CD4-positive, alpha-beta T cell (primary cell): Measurements from ENCODE around the gene PNKP. TPM values are rescaled to one million over a fixed set of nuclear protein-coding genes. Genes with fewer than 3 reads are reported as not detected.

Experiments used
- ATAC-seq: fragments of 200-7000 bp; cut with Tn5 transposase; one replicate; pipeline ENCODE4 v1.10.0; 2022; ENCODE audit warnings: mild to moderate bottlenecking; ENCODE audit not compliant: poor library complexity
- CTCF ChIA-PET: fragments of 350-600 bp; sonication (Branson Sonifier 250); formaldehyde crosslinking; loops from one replicate; lab custom pipeline; 2021; ENCODE audit warnings: antibody characterized with exemption, inconsistent platforms; lab: Charles Lee
- POLR2A ChIA-PET: fragments of 350-600 bp; sonication (Branson Sonifier 250); formaldehyde crosslinking; loops from one replicate; lab custom pipeline; 2021; ENCODE audit warnings: antibody characterized with exemption, inconsistent platforms; lab: Charles Lee
- DNase-seq, 14 experiments: peaks; one replicate each; pipeline ENCODE4 v3.0.0-alpha.2; 2013 to 2020; ENCODE audit warnings: mixed read lengths in 2 of 14
- H3K27ac ChIP-seq, 2 donors: one replicate each; pipeline versions ENCODE4 v1.5.1 to v1.7.0; 2013; ENCODE audit warnings: low read length in 2 of 2, low read depth in 1 of 2, mild to moderate bottlenecking in 1 of 2
- H3K27me3 ChIP-seq, 2 experiments: 1 replicate in 1 of 2; 2 replicates in 1 of 2; pipeline versions ENCODE4 v1.6.1 to v1.7.0; 2013; ENCODE audit warnings: low read length in 2 of 2, control low read depth in 1 of 2, mild to moderate bottlenecking in 1 of 2, moderate library complexity in 1 of 2; ENCODE audit not compliant: insufficient read depth in 2 of 2, control insufficient read depth in 1 of 2
- H3K36me3 ChIP-seq: one replicate; pipeline ENCODE4 v1.6.1; 2013; ENCODE audit warnings: low read length, control low read depth; ENCODE audit not compliant: insufficient read depth
- H3K4me1 ChIP-seq: one replicate; pipeline ENCODE4 v1.6.1; 2013; ENCODE audit warnings: low read length, control low read depth; ENCODE audit not compliant: insufficient read depth
- H3K4me3 ChIP-seq: one replicate; pipeline ENCODE4 v1.5.1; 2013; ENCODE audit warnings: mild to moderate bottlenecking, low read length, moderate library complexity
- H3K9me3 ChIP-seq, 2 experiments: 1 replicate in 1 of 2; 2 replicates in 1 of 2; pipeline versions ENCODE4 v1.6.1 to v1.7.0; 2013; ENCODE audit warnings: low read length in 2 of 2, mild to moderate bottlenecking in 2 of 2, control low read depth in 1 of 2, moderate library complexity in 1 of 2; ENCODE audit not compliant: control insufficient read depth in 1 of 2, insufficient read depth in 1 of 2
- H3K27ac Mint-ChIP-seq: one replicate; pipeline ENCODE4 v1.8.0; 2020; ENCODE audit warnings: mixed read lengths
- H3K27me3 Mint-ChIP-seq: one replicate; pipeline ENCODE4 v1.8.0; 2021; ENCODE audit warnings: mixed read lengths
- H3K36me3 Mint-ChIP-seq: one replicate; pipeline ENCODE4 v1.8.0; 2021; ENCODE audit warnings: low read depth, mixed read lengths
- H3K4me1 Mint-ChIP-seq: one replicate; pipeline ENCODE4 v1.8.0; 2021; ENCODE audit warnings: low read depth, mixed read lengths
- H3K4me3 Mint-ChIP-seq: one replicate; pipeline ENCODE4 v1.8.0; 2020; ENCODE audit warnings: mild to moderate bottlenecking, mixed read lengths
- H3K9me3 Mint-ChIP-seq: one replicate; pipeline ENCODE4 v1.8.0; 2020; ENCODE audit warnings: mixed read lengths
- CTCF ChIP-seq: fragments of 200-600 bp; IDR thresholded peaks from one replicate; pipeline ENCODE4 v1.8.0; 2022; ENCODE audit warnings: antibody characterized with exemption, mild to moderate bottlenecking
- intact Hi-C, 2 experiments: fragments of 100-400 bp; cut with DNase I in 1 of 2; cut with micrococcal nuclease in 1 of 2; formaldehyde crosslinking; loops; one replicate each; pipeline versions ENCODE4 v1.15.1 to v1.9.0; 2023 to 2025; cut with DNase I, micrococcal nuclease
- total RNA-seq, 174 experiments: library from RNA in 2 of 174; stranded (reverse) in 2 of 174; gene quantifications; one replicate each; pipeline ENCODE4 v1.2.3 and lab custom pipeline; 2021 to 2026

The PNKP gene
- total RNA-seq, 2 experiments from 2014 or later = 96.1 to 98.1 TPM

DNA sequence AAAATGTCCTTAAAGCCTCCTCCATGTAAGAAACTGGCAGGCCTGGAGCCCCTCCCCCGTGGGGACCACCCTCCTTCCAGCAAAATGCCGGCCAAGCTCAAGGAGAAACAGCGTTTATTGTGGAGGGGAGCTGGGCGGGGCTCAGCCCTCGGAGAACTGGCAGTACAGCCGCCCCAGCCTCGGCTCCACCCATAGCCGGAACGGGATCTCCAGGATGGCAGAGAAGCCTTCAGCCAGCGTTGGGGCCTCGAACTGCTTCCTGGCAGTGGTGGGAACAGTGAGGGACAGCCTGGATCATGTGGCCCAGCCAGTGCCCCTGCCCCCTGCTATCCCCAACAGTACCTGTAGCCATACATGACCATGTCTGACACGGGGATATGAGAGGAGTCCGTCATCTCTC is 6.3 kb downstream of the PNKP start:
- CTCF ChIA-PET = no interaction called here

DNA sequence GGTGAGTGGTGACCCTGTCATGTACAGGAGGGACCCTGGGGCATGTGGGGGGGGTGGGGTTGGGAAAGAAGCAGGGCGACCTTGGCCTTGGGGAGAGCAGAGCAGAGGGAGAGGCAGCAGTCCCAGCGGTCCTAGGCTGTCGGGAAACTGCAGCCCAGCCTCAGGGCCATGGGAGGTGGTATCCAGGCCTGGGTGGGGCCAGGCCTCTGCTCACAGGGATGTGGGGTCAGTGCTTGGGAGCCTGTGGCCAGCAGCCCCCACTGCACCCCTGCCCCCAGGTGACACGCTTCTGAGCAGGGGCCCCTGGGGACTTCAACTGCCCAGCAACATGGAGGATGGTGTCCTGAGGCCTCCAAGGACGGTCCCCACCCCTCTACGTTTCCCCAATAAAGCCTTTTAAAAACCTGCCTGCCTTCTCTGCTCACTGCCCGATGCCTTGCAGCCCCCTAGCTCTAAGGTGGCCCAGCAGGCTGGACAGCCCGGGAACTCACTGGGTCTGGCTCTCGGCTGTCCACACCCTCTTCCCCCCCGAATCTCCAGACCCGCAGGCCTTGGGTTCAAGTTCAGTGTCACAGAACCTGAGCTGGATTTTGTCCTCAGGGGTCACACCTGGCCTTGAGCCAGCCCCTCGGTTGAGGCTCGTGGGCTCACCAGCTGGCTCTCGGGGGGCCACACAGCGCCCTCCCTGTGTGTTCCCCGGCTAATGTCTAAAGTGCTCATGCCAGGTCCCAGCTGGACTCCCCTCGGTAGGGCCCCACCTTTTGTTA is 6.9 kb downstream of the PNKP start:
- intact Hi-C loops = no loop called here
- TF ChIP-seq CTCF = no peak
- DNase-seq (no peak), ATAC-seq (no peak)
- peaks cover 4% of the 10 kb centered on the region for H3K4me1 Mint-ChIP-seq
- H3K27me3 Mint-ChIP-seq = no peaks in the 10 kb centered on the region
- no peak overlapping the region for H3K4me3 ChIP-seq
- H3K9me3 Mint-ChIP-seq = no peaks in the 10 kb centered on the region
- H3K4me1 ChIP-seq = peaks cover 11% of the 10 kb centered on the region
- no peaks in the 10 kb centered on the region for H3K9me3 ChIP-seq
- no peak overlapping the region for H3K27ac ChIP-seq
- peaks cover 77% of the 10 kb centered on the region for H3K36me3 ChIP-seq
- peaks cover 48% of the 10 kb centered on the region for H3K36me3 Mint-ChIP-seq
- H3K4me3 Mint-ChIP-seq = no peak overlapping the region
- H3K27ac Mint-ChIP-seq = no peak overlapping the region
- no peaks in the 10 kb centered on the region for H3K27me3 ChIP-seq
- POLR2A ChIA-PET = interaction anchor here (0.6 to 1.2 kb wide), 3 partner anchors 9 to 72 kb away, joined by 3 to 4 read pairs (median 3); partner anchors contain the start of gene PTOV1
- CTCF ChIA-PET = no interaction called here

More for the DNA sequence above, 6.3 kb downstream of the PNKP start:
- ATAC-seq (no peak), DNase-seq (no peak)
- Histone ChIP-seq H3K4me1 (peaks cover 17% of the 10 kb centered on the region), H3K36me3 (peaks cover 76% of the 10 kb centered on the region), H3K4me3 (no peak overlapping the region), H3K27me3 (no peaks in the 10 kb centered on the region), H3K9me3 (no peaks in the 10 kb centered on the region), H3K27ac (no peak overlapping the region)
- intact Hi-C loops = no loop called here
- TF ChIP-seq CTCF = no peak
- H3K9me3 Mint-ChIP-seq = no peaks in the 10 kb centered on the region
- H3K27me3 Mint-ChIP-seq = no peaks in the 10 kb centered on the region
- no peak overlapping the region for H3K27ac Mint-ChIP-seq
- H3K36me3 Mint-ChIP-seq = peaks cover 48% of the 10 kb centered on the region
- POLR2A ChIA-PET = interaction anchor here (0.6 to 1.2 kb wide), 3 partner anchors 8 to 73 kb away, joined by 3 to 4 read pairs (median 3); partner anchors contain the start of gene PTOV1
- H3K4me3 Mint-ChIP-seq = no peak overlapping the region
- H3K4me1 Mint-ChIP-seq = peaks cover 9% of the 10 kb centered on the region

DNA sequence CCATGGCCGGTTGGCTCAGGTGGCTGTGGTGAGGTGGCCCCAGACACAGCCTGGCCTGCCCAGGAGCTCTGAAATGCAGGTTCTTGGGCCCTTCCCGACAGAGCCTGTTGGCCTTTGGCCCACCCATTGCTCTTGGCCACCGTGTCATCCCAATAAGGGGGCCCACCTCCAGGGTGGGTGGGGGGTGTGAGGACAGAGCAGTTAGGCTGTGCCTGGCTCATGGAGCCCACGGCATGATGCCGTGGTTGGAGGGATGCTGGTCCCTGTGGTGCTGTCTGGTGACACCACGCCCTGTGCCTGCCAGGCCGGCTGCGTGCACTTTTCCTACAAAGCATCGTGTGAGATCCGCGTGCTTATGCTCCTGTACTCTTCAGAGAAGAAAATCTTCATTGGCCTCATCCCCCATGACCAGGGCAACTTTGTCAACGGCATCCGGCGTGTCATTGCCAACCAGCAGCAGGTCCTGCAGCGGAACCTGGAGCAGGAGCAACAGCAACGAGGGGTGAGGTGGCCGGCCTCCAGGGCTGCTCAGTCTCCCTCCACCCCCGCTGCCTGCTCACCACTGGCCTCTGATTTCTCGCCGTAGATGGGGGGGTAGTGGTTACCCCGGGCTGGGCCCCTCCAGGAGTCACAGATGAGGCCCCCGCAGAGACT is 7.6 kb downstream of the PNKP start:
- Mint-ChIP-seq H3K27ac (no peak overlapping the region), H3K4me1 (peaks cover 4% of the 10 kb centered on the region), H3K36me3 (peaks cover 45% of the 10 kb centered on the region), H3K9me3 (no peaks in the 10 kb centered on the region), H3K4me3 (no peak overlapping the region), H3K27me3 (no peaks in the 10 kb centered on the region)
- H3K4me1 ChIP-seq = peaks cover 4% of the 10 kb centered on the region
- H3K9me3 ChIP-seq = peaks cover 0 to 3% of the 10 kb centered on the region in 2 experiments
- DNase-seq (no peak), ATAC-seq (no peak)
- no peak overlapping the region for H3K4me3 ChIP-seq
- H3K27ac ChIP-seq = no peak overlapping the region
- TF ChIP-seq CTCF = no peak
- no peaks in the 10 kb centered on the region for H3K27me3 ChIP-seq
- ChIA-PET POLR2A (no interaction called here), CTCF (no interaction called here)
- intact Hi-C loops = no loop called here
- peaks cover 77% of the 10 kb centered on the region for H3K36me3 ChIP-seq
